Measurements from ENCODE around the gene LY6G6F.
A peak's percentile ranks its signal among the peaks of the same experiment; 100 is the strongest.
"Not testable (repeated sequence)": the region's sequence is repeated elsewhere in the genome, so short reads cannot be mapped to it uniquely, and the experiment has no call there.

LY6G6F gene

GRCh38 chr6:31702819-31703716, 3.6 kb upstream of the LY6G6F start, which contains the start of gene ABHD16A:
Gene ABHD16A (minus strand): TSS chr6:31703324. CDS start chr6:31703281, 43 bp downstream.
- DNase-seq (ENCODE audit: low spot score): peak; percentile 99

GRCh38 chr6:31705931-31706330, 735 bp upstream of the LY6G6F start:
- DNase-seq (ENCODE audit: low spot score): no peak

- DNase-seq (ENCODE audit: low spot score): no peak
Observed at GRCh38 chr6:31707701-31708100, 1.0 kb downstream of the LY6G6F start.

- no peak for DNase-seq (ENCODE audit: low spot score)
Observed at GRCh38 chr6:31708224-31708623, 1.6 kb downstream of the LY6G6F start.

GRCh38 chr6:31709157-31709556, 2.5 kb downstream of the LY6G6F start:
- DNase-seq (ENCODE audit: low spot score): not testable (repeated sequence)

- DNase-seq (ENCODE audit: low spot score): no peak
Observed at GRCh38 chr6:31710523-31711219, 4.0 kb downstream of the LY6G6F start.

GRCh38 chr6:31711233-31711632, 4.6 kb downstream of the LY6G6F start:
- DNase-seq (ENCODE audit: low spot score): no peak

GRCh38 chr6:31712296-31712695, 5.6 kb downstream of the LY6G6F start:
- no peak for DNase-seq (ENCODE audit: low spot score)

- no peak for DNase-seq (ENCODE audit: low spot score)
Observed at GRCh38 chr6:31713465-31713864, 6.8 kb downstream of the LY6G6F start.

- no peak for DNase-seq (ENCODE audit: low spot score)
Observed at GRCh38 chr6:31713991-31714684, 7.5 kb downstream of the LY6G6F start.

- no peak for DNase-seq (ENCODE audit: low spot score)
Observed at GRCh38 chr6:31715022-31715958, 8.6 kb downstream of the LY6G6F start, which contains the start of gene LY6G6D. Gene LY6G6D (plus strand): TSS chr6:31715348. CDS start chr6:31715356, 8 bp downstream.

GRCh38 chr6:31717499-31718222, 11.0 kb downstream of the LY6G6F start:
- no peak for DNase-seq (ENCODE audit: low spot score)

GRCh38 chr6:31718265-31718664, 11.6 kb downstream of the LY6G6F start:
- no peak for DNase-seq (ENCODE audit: low spot score)

- no peak for DNase-seq (ENCODE audit: low spot score)
Observed at GRCh38 chr6:31719001-31719400, 12.3 kb downstream of the LY6G6F start.

GRCh38 chr6:31720196-31720770, 13.6 kb downstream of the LY6G6F start:
- DNase-seq (ENCODE audit: low spot score): no peak

- DNase-seq (ENCODE audit: low spot score): no peak
Observed at GRCh38 chr6:31721351-31722020, 14.8 kb downstream of the LY6G6F start, which contains the start of gene LY6G6C. Gene LY6G6C (minus strand): TSS chr6:31721746. CDS start chr6:31721679, 67 bp downstream.

GRCh38 chr6:31722173-31722572, 15.5 kb downstream of the LY6G6F start:
- DNase-seq (ENCODE audit: low spot score): no peak

GRCh38 chr6:31723245-31723979, 16.7 kb downstream of the LY6G6F start, which contains the start of gene MPIG6B:
Gene MPIG6B (plus strand): TSS chr6:31723373. CDS start chr6:31723384, 11 bp downstream.
- DNase-seq (ENCODE audit: low spot score): no peak
